PC-3 (cell line): Measurements from ENCODE around the gene PAPOLB.

Source experiments
- EZH2 ChIP-seq: fragments of 300-600 bp; sonication (generic); IDR thresholded peaks from one replicate; pipeline ENCODE4 v1.6.1; 2017; ENCODE audit warnings: antibody characterized with exemption, mild to moderate bottlenecking, low read length; ENCODE audit not compliant: unreplicated experiment
- EZH2phosphoT487 ChIP-seq: fragments of 300-600 bp; sonication (generic); IDR thresholded peaks from 2 replicates; pipeline ENCODE4 v1.6.1; 2018; ENCODE audit warnings: mild to moderate bottlenecking, antibody characterized with exemption, low read length, borderline replicate concordance
- TF ChIP-seq, protein P1 (sequence below): fragments of 300-600 bp; sonication (generic); conservative IDR thresholded peaks from 2 replicates; pipeline ENCODE4 v1.5.1; 2017; ENCODE audit warnings: antibody characterized with exemption, low read depth, mild to moderate bottlenecking, low read length

DNA sequence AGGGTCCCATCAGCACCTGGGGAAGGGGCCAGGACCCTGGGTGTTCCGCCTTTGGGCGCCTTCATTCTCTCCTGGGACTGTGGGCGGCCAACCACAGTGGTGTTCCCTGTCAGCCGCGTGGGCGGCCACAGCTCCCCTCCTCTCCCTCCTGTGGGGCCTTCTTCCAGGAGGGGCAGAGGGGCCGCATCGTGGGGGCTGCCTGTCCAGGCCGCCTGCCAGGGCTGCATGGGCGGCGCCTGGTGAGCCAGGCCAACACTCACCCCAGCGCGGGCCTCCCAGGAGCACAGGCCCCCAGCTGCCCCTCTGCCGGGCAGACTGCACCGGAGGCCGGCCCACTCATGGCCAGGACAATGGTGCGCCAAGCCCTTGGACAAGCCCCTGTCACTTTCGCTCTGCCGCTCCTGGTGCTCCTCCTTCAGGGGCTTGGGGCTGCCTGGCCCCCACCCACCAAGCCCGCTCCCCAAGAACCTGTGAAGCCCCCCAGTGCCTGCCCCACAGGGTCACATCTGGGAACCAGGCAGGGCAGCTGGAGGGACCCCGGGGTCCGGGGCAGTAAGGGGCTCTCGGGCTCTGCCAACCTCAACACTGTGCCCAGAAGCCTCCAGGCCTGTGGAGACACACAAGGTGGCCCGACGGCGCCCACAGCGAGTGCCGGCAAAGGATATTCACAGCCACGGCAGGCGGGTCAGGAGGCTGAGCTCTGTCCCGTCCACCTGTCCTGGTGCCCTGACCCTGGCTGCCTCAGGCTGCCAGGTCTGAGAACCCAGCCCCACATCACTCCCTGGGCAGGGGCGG is 43.6 kb downstream of the PAPOLB start:
- TF ChIP-seq, protein P1, sequence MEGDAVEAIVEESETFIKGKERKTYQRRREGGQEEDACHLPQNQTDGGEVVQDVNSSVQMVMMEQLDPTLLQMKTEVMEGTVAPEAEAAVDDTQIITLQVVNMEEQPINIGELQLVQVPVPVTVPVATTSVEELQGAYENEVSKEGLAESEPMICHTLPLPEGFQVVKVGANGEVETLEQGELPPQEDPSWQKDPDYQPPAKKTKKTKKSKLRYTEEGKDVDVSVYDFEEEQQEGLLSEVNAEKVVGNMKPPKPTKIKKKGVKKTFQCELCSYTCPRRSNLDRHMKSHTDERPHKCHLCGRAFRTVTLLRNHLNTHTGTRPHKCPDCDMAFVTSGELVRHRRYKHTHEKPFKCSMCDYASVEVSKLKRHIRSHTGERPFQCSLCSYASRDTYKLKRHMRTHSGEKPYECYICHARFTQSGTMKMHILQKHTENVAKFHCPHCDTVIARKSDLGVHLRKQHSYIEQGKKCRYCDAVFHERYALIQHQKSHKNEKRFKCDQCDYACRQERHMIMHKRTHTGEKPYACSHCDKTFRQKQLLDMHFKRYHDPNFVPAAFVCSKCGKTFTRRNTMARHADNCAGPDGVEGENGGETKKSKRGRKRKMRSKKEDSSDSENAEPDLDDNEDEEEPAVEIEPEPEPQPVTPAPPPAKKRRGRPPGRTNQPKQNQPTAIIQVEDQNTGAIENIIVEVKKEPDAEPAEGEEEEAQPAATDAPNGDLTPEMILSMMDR, result no peak
- TF ChIP-seq EZH2 (no peak), EZH2phosphoT487 (no peak)
